NCI-H345 treated with DMSO at 0.1 percent for 48 hours (cell line): ENCODE measurements around the gene CAMK2N2.
"Not testable (repeated sequence)": the region's sequence is repeated elsewhere in the genome, so short reads cannot be mapped to it uniquely, and the experiment has no call there.

Experiments used
- DNase-seq: peaks from one replicate; lab custom pipeline; 2025; ENCODE audit not compliant: unreplicated experiment; lab: John Stamatoyannopoulos, UW

CAMK2N2 gene

DNA sequence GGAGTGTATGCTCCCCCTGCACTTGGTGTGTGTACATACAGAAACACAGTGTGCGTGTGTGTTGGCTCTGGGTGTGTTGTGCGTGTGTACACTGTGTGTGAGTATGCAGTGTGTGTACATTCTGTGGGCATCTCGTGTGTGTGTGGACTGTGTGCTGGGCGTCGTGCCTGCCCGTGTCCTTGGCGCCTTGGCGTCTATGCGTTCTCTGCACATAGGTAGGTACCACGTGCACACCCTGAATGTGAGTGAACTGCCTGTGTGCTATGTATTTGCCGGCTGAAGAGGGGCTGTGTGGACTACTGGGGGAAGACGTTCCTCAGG, 14.0 kb upstream of the CAMK2N2 start:
- DNase-seq, result no peak

DNA sequence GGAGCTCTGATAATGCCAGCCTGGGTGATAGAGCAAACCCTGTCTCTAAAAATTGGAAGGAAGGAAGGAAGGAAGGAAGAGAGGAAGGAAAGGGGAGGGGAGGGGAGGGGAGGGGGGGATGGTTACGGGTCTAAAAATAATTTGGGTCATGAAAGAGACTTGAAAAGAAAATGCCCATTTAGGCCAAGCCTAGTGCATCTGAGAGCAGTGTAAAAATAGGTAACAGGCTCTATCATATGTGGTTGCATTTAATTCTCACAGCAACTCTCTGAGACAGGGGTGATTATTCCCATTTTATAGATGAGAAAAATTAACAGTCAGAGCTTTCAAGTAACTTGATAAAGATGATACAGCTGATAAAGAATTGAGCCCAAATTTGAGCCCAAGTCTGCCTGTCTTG, 10.9 kb upstream of the CAMK2N2 start:
- no peak for DNase-seq

DNA sequence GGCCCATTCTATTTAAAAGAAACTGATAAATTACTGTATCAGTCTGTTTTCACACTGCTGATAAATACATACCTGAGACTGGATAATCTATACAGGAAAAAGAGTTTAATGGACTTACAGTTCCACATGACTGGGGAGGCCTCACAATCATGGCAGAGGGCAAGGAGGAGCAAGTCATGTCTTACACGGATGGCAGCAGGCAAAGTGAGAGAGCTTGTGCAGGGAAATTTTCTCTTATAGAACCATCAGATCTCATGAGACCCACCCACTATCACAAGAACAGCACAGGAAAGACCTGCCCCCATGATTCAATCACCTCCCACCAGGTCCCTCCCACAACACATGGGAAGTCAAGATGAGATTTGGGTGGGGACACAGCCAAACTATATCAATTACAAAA, 5.9 kb upstream of the CAMK2N2 start:
- DNase-seq, result not testable (repeated sequence)

GRCh38 chr3:184262764-184263179, 1.4 kb upstream of the CAMK2N2 start:
- no peak for DNase-seq

DNA sequence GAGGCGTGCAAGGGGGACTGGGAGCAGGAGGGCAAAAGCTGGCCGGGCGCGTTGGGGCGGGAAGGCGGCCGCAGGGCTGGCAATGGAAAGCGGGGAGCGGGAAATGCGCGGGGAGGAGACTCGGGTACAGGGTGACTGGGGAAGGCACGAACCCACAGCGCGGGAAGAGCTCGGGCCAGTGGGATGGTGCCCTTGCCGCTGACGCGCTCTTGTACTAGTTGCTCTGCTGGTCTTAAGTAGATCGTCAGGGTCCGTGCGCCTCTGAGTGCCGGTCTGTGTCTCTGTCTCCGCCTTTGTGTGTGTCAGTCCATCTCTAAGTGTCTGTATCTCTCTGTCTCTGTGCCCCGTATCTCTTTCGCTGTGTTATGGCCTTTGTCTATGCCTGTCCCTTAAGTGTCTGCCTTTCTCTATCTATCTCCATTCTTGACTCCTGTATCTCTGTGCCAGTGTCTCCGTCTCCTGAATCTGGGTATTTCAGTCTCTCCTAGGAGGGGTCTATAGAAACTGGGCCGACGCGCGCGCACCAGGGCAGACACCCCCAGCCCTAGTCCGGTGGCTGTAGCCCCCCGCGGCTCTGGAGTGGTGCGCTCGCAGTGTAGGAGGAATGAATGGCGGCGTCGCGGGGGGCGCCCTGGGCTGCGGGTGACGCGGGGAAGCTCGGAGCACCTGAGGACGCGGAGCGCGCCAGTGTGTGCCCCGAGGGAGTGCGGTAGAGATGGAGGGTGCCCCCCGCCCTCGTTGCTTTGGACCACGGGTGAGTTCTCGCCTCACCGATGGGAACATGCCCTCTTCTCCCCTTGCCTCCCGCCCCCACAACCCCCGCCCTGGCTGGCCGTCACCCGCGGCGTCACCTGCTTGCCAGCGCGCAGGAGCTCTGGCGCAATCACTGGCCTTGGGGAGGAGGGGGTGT, 756 bp upstream of the CAMK2N2 start:
- DNase-seq, result peak; percentile 74

DNA sequence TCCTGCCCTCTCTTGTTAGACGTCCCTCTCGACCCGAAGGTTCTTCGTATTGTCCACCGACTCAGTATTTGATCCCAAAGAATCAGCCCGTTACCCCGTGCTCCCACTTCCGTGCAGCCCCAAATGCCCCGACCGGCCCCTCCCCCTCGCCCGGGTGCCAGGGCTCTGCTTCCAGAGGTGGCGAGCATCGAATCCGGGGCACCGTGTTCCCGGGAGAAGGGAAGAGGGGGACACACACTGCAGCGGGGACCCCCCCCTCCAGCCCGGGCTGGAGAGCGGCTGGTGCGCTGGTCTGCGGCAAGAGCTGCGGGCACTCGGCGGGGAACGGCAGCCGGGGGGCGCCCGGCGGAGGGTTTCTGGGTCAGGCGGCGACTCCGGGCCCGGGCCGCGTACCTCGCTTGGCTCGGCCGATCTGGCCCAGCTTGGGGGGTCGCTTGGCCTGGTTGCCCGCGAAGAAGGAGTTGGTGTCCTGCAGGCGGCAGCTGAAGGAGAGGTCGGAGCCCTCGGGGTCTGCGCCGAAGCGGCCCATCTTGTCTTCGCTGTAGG, 556 bp downstream of the CAMK2N2 start:
- DNase-seq, result no peak

DNA sequence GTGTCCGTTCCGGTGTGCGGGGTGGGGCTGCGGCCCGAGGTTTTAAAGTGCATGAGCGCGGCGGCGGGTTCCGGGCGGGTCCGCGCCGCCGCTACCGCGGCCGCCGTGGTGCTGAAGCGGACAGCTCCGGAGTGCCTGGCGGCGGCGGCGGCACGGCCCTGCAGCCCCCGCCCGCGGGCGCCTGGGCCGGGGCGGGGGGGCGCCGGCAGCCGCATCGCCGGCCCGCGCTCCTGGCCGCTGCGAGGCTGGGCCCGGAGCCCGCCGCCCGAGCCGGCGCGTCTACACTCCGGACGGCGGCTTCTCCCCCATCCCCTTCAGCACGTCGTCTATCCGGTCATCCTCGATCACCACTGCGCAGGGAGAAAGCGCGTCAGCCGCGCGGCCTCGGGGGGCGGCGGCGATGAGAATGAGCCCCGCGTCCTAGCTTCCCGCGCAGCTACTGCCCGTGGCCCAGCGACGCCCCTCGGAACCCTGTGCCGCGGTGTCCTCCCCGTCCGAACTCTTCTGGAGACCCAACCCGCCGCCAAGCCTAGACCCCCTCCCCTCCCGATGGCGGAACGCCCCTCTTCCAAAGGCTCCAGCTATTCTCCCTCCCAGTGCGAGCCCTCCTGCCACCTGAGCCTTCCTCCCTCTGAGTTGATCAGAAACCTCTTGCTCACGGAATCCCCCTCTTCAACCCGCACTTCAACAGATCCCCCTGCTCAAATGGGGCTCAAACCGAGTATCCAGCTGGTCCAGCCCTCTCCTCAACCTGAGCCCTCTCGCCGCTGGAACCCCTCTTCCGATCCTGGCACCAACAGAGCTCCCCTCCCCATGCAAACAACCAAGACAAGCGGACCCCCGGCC, 1.3 kb downstream of the CAMK2N2 start:
- no peak for DNase-seq

DNA sequence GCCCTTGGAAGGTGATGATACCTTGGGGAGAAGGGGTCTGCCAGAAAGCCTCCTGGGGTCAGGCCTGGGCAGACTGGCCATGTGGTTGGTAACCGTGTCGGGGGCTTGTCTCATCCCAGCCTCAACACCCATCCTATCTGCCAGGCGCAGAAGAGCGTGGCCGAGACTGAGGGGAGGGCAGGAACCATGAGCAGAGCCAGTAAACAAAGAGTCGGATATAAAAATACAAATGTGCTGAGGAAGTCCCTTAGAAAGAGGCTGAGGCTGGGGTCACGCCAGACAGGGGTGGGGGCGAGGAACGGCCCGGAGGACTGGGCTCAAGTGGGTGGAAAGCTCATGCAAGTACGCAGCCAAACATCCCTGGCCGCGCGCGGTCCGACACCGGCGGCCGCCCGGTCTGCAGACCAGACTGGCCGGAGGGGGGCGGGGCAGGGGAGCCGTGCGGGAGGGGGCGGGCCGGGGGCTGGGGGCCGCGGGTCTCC, 1.9 kb downstream of the CAMK2N2 start:
- no peak for DNase-seq

GRCh38 chr3:184258926-184259325, 2.4 kb downstream of the CAMK2N2 start:
- DNase-seq, result no peak

DNA sequence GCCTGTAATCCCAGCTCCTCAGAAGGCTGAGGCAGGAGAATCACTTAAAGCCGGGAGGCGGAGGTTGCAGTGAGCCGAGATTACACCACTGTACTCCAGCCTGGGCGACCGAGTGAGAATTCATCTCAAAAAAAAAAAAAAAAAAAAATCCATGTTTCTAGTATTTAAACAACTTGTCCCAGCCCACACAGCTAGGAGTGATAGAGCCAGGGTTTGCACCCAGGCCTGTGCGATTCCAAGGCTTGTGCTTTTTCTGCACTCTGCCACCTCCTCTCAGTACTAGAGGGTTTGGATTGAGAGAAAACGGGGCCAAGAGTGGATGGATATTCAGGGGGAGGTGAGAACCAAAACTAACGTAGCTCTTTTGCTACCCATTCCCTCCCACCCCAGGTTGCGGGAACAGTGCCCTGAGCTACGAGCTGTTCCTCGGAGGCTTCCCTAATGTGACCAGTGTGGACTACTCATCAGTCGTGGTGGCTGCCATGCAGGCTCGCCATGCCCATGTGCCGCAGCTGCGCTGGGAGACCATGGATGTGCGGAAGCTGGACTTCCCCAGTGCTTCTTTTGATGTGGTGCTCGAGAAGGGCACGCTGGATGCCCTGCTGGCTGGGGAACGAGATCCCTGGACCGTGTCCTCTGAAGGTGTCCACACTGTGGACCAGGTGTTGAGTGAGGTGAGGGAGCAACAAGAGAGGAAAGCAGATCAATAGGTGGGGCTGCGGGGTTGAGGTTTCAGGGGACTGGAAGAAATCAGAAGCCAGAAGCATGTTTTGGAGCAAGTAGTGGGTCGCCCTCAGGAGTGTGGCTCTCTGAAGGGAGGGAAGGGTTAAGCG, 4.1 kb downstream of the CAMK2N2 start:
- DNase-seq, result no peak

DNA sequence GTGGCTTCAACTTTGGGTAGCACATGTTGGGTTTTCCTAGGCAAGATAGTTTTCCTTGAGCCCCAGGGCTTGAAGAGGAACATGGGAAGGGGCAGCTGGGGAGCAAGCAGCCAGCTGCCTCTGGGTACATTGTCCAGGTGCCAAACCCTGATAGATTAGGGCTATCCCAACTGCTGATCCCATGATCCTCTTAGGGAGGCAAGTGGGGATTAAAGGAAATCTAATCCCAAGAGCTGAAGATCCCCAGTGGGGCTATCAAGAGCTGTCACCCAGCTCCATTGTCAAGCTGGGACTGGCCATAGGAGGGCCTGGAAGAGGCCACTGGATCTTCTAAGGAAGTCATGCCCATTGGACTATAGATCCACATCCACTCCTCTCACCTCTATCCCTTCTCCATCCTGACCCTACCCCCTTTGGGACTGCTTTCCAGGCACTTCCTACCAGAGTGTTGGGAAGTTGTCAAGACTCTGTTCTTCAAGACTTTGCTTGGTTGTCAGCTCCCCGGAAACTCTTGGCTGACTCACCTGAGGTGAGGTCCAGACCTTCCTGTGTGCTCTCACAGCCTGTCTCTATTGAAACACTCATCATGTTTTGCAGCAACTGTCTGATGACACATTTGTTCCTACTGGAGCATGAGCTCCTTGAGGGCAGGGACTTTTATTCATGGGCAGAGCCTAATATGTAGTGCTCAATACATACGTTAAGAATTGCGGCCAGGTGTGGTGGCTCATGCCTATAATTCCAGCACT, 5.9 kb downstream of the CAMK2N2 start:
- DNase-seq, result no peak

- peak; percentile 94 for DNase-seq
These were observed 11.1 kb downstream of the CAMK2N2 start for GRCh38 chr3:184250167-184250828.

DNA sequence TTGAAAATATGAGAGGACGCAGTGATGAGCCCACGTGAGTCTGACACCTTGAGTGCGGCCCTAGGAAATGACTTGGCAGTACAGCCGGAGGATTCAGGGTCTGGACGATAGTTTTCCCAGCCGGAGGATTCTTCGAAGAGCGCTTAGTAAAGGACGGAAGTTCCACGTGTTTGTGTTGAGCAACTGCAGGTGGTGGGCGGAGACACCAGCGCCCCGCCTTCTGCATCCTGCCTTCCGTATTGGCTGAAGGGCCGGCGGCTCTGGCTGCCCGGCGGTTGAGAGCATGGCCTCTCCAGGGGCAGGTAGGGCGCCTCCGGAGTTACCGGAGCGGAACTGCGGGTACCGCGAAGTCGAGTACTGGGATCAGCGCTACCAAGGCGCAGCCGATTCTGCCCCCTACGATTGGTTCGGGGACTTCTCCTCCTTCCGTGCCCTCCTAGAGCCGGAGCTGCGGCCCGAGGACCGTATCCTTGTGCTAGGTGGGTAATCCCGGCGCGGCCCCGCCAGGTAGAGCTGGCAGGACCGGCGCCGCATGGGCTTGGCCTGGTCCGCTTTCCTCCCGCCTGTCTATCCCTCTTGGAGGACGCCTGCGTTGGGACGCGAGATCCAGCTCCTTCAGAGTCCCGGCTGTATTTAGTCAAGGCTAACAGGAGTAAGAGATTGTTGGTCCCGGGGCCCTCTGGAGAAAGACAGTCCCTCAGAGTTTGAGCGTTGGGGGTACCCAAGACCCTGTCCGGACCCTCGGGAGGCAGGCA, 11.8 kb downstream of the CAMK2N2 start, which contains the start of gene EEF1AKMT4:
EEF1AKMT4 (plus strand) TSS at position 261 of the 755 bp plus-strand sequence; CDS start at position 284, 23 bp downstream.
- DNase-seq, result peak; percentile 97

GRCh38 chr3:184248454-184249411, 12.6 kb downstream of the CAMK2N2 start, which contains the start of gene ALG3:
Gene ALG3 (minus strand): TSS chr3:184248962. CDS start chr3:184248940, 22 bp downstream.
- peak; percentile 73 for DNase-seq

DNA sequence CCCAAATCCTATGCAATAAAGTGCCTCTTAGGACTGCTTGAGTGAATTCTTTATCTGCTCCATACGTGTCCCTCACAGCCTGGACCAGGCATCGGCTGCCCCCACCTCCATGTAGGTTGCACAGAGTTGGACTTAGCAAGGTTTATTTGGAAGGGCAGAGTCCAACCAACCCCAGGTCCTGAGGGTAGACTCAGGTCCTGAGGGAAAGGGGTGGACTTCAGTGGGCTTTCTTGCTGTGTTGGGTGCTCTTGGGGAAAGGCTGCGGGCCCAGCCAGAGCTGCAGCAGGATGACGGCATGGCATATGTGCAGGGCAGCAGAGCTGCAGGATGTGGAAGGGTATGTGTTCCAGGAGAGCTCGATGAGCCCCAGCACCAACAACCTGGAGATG, 19.1 kb downstream of the CAMK2N2 start:
- DNase-seq, result no peak

GRCh38 chr3:184241447-184242296, 19.7 kb downstream of the CAMK2N2 start:
- no peak for DNase-seq

DNA sequence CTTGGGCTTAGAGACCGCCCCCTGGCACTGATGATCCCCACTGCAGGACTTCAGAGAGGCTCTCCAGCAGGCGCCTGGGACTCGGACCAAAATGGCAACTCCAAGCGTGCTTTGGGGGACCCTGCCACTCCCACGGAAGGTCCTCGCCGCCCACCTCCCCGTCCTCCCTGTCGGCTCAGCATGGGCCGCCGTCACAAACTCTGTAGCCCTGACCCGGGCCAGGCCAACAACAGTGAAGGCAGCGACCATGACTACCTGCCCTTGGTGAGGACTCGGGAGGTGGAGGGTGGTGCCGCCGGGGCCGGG, 20.3 kb downstream of the CAMK2N2 start:
- no peak for DNase-seq
